PC-9 (cell line): ENCODE results near the gene PRR3. TPM values are rescaled to one million over a fixed set of nuclear protein-coding genes. Genes with fewer than 3 reads are reported as not detected.
"Not testable (repeated sequence)": the region's sequence is repeated elsewhere in the genome, so short reads cannot be mapped to it uniquely, and the experiment has no call there.

Experiments
- BruUV-seq: library from RNA; stranded (reverse); fragments of 400-500 nt; replicated peaks from 2 replicates; lab custom pipeline; 2021; lab: Mats Ljungman, UMichigan
- CTCF ChIA-PET: fragments of 300-600 bp; sonication (Branson Sonifier 250); formaldehyde crosslinking; loops from one replicate; lab custom pipeline; 2022; ENCODE audit warnings: antibody characterized with exemption; lab: Charles Lee
- POLR2A ChIA-PET: fragments of 300-600 bp; sonication (Branson Sonifier 250); formaldehyde crosslinking; loops from one replicate; lab custom pipeline; 2022; ENCODE audit warnings: antibody characterized with exemption; ENCODE audit not compliant: unreplicated experiment; lab: Charles Lee
- DNase-seq, 2 experiments: peaks; one replicate each; pipeline versions ENCODE4 v3.0.0 to v3.0.0-alpha.2; 2015 to 2022; ENCODE audit warnings: mixed read lengths in 1 of 2
- H2AFZ ChIP-seq: fragments of 200-600 bp; sonication (generic); 2 replicates; pipeline ENCODE4 v1.8.1; 2017; ENCODE audit warnings: antibody characterized with exemption
- H3F3A ChIP-seq: fragments of 200-600 bp; sonication (generic); 2 replicates; pipeline ENCODE4 v1.8.1; 2017; ENCODE audit warnings: antibody characterized with exemption, mild to moderate bottlenecking, low read depth; ENCODE audit not compliant: insufficient read depth
- H3K27ac ChIP-seq: fragments of 200-600 bp; sonication (generic); 2 replicates; pipeline ENCODE4 v1.6.1; 2016; ENCODE audit warnings: mixed run types
- H3K27me3 ChIP-seq: fragments of 200-600 bp; sonication (generic); 2 replicates; pipeline ENCODE4 v1.6.1; 2016; ENCODE audit warnings: low read depth, mixed run types; ENCODE audit not compliant: insufficient read depth
- H3K36me3 ChIP-seq: fragments of 200-600 bp; sonication (generic); 2 replicates; pipeline ENCODE4 v1.6.1; 2016; ENCODE audit warnings: low read depth, mixed run types
- H3K4me1 ChIP-seq: fragments of 200-600 bp; sonication (generic); replicated peaks from 2 replicates; pipeline ENCODE4 v1.6.1; 2016; ENCODE audit warnings: mixed run types; ENCODE audit not compliant: insufficient read depth
- H3K4me2 ChIP-seq: fragments of 200-600 bp; sonication (generic); 2 replicates; pipeline ENCODE4 v1.6.1; 2017; ENCODE audit warnings: mixed run types
- H3K4me3 ChIP-seq: fragments of 200-600 bp; sonication (generic); 2 replicates; pipeline ENCODE4 v1.6.1; 2016; ENCODE audit warnings: mixed run types
- H3K79me2 ChIP-seq: fragments of 200-600 bp; sonication (generic); 2 replicates; pipeline ENCODE4 v1.6.1; 2017; ENCODE audit warnings: low read depth, mixed run types
- H3K9me2 ChIP-seq: fragments of 200-600 bp; sonication (generic); 2 replicates; pipeline ENCODE4 v1.8.1; 2017; ENCODE audit warnings: mild to moderate bottlenecking; ENCODE audit not compliant: insufficient read depth
- H3K9me3 ChIP-seq: fragments of 200-600 bp; sonication (generic); 2 replicates; pipeline ENCODE4 v1.8.1; 2016; ENCODE audit warnings: low read depth; ENCODE audit not compliant: insufficient read depth
- H4K20me1 ChIP-seq: fragments of 200-600 bp; sonication (generic); 2 replicates; pipeline ENCODE4 v1.8.1; 2017; ENCODE audit not compliant: insufficient read depth
- CTCF ChIP-seq: fragments of 200-600 bp; sonication (generic); conservative IDR thresholded peaks from 2 replicates; pipeline ENCODE4 v1.6.1; 2017; ENCODE audit warnings: mixed run types, antibody characterized with exemption, mild to moderate bottlenecking, moderate library complexity
- EZH2 ChIP-seq: fragments of 200-600 bp; sonication (generic); IDR thresholded peaks from 2 replicates; pipeline ENCODE4 v1.8.0; 2017; ENCODE audit warnings: antibody characterized with exemption, low read depth
- intact Hi-C: fragments of 100-400 bp; cut with micrococcal nuclease; formaldehyde crosslinking; loops from one replicate; pipeline ENCODE4 v1.10.0; 2022; ENCODE audit not compliant: unreplicated experiment
- total RNA-seq: library from RNA; stranded (reverse); gene quantifications from 2 replicates; pipeline ENCODE4 v1.2.3, GENCODE V29; 2021

Gene PRR3
- total RNA-seq, 1 experiment from 2014 or later: 16.9 TPM

DNA sequence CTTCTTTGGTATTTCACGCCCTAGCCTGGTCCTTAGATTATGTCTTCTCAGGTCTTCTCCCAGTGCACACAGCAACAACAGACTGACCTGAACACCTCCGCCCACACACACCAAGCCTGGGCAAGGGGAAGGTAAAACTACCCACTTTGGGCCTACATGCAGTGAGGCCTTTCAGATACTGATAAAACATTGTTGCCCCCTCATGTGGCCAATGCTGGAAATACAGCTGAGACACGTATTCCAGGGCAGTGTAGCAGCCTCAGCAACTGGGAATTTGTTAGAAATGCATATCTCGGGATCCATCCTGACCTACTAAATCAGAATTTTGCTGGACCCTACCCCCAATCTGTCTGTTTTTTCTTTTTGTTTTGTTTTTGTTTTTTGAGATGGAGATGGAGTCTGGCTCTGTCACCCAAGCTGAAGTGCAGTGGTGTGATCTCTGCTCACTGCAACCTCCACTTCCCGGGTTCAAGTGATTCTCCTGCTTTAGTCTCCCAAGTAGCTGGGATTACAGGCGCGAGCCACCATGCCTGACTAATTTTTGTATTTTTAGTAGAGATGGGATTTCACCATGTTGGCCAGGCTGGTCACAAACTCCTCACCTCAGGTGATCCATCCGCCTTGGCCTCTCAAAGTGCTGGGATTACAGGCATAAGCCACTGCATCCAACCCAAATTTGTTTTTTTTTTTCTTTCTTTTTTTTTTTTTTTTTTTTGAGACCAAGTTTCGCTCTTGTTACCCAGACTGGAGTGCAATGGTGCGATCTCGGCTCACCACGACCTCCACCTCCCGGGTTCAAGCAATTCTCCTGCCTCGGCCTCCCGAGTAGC, 40.4 kb downstream of the PRR3 start:
- BruUV-seq, H3K4me1 ChIP-seq, H3K4me3 ChIP-seq, H3K27ac ChIP-seq, H4K20me1 ChIP-seq, H3K9me2 ChIP-seq, H3K9me3 ChIP-seq, H3K79me2 ChIP-seq, H3K27me3 ChIP-seq, H2AFZ ChIP-seq, H3K4me2 ChIP-seq: not testable (repeated sequence)
- Histone ChIP-seq H3F3A (peaks cover 68% of the 10 kb centered on the region), H3K36me3 (peaks cover 18% of the 10 kb centered on the region)
- POLR2A ChIA-PET: interaction anchor here (0.5 to 1.1 kb wide), 4 partner anchors 17 to 133 kb away, joined by 3 to 11 read pairs (median 6); no protein-coding TSS in a partner anchor
- peak; percentile 83 for TF ChIP-seq CTCF
- CTCF ChIA-PET: interaction anchor here (0.6 to 1.5 kb wide), 6 partner anchors 17 to 384 kb away, joined by 3 to 9 read pairs (median 4); no protein-coding TSS in a partner anchor
- DNase-seq: peak; percentile 67 to 79
- intact Hi-C loops: loop anchor here (1.0 to 2.0 kb wide), 2 partner anchors 56 to 115 kb away; no protein-coding TSS in a partner anchor

- H3K9me2 ChIP-seq: no peaks in the 10 kb centered on the region
- no peaks in the 10 kb centered on the region for H3K4me1 ChIP-seq
- TF ChIP-seq CTCF (no peak), EZH2 (no peak)
- intact Hi-C loops: no loop called here
- no peak for DNase-seq
- no peak overlapping the region for H3K27ac ChIP-seq
- no peak overlapping the region for H3K4me3 ChIP-seq
- H3K27me3 ChIP-seq: no peaks in the 10 kb centered on the region
- H3K9me3 ChIP-seq: no peaks in the 10 kb centered on the region
- BruUV-seq: no TSS peak
- CTCF ChIA-PET: interaction anchor here (0.7 to 1.5 kb wide), 3 partner anchors 15 to 54 kb away, joined by 3 to 4 read pairs (median 4); no protein-coding TSS in a partner anchor
- H3K4me2 ChIP-seq: no peak overlapping the region
- POLR2A ChIA-PET: no interaction called here
- no peaks in the 10 kb centered on the region for H3K79me2 ChIP-seq
- no peak overlapping the region for H2AFZ ChIP-seq
- peaks cover 26% of the 10 kb centered on the region for H3K36me3 ChIP-seq
- H4K20me1 ChIP-seq: peaks cover 9% of the 10 kb centered on the region
- H3F3A ChIP-seq: peaks cover 66% of the 10 kb centered on the region
Measured at GRCh38 chr6:30598912-30599624, 42.0 kb downstream of the PRR3 start.

- H3K79me2 ChIP-seq: no peaks in the 10 kb centered on the region
- no peak overlapping the region for H3K4me2 ChIP-seq
- intact Hi-C loops: no loop called here
- H3K36me3 ChIP-seq: peaks cover 28% of the 10 kb centered on the region
- H3K9me3 ChIP-seq: no peaks in the 10 kb centered on the region
- DNase-seq: no peak
- BruUV-seq: no TSS peak
- no peaks in the 10 kb centered on the region for H3K9me2 ChIP-seq
- peaks cover 59% of the 10 kb centered on the region for H3F3A ChIP-seq
- no peak overlapping the region for H3K4me3 ChIP-seq
- CTCF ChIA-PET: interaction anchor here (0.7 kb wide), 2 partner anchors 16 to 18 kb away, joined by 3 to 4 read pairs; no protein-coding TSS in a partner anchor
- no peaks in the 10 kb centered on the region for H3K4me1 ChIP-seq
- POLR2A ChIA-PET: interaction anchor here (0.6 kb wide), 1 partner anchor 12 kb away, joined by 3 read pairs; no protein-coding TSS in a partner anchor
- H3K27me3 ChIP-seq: no peaks in the 10 kb centered on the region
- H3K27ac ChIP-seq: no peak overlapping the region
- TF ChIP-seq CTCF: no peak
- TF ChIP-seq EZH2: no peak
- peaks cover 16% of the 10 kb centered on the region for H4K20me1 ChIP-seq
- H2AFZ ChIP-seq: no peak overlapping the region
Measured at GRCh38 chr6:30599625-30600324, 42.7 kb downstream of the PRR3 start.
